Gastroesophageal sphincter (tissue), 4 donors: ENCODE measurements around the gene FSTL1. TPM values are rescaled to one million over a fixed set of nuclear protein-coding genes. Genes with fewer than 3 reads are reported as not detected.
A peak's percentile ranks its signal among the peaks of the same experiment; 100 is the strongest.

Experiments
- ATAC-seq: fragments of 150-250 bp; one replicate; pipeline ENCODE4 v1.9.1; 2016; ENCODE audit warnings: mild to moderate bottlenecking, moderate library complexity
- H3K27ac ChIP-seq, 4 donors: fragments of 200-600 bp; sonication (generic) in 3 of 4; 1 replicate in 3 of 4; 2 replicates in 1 of 4; pipeline ENCODE4 v1.5.1; 2016 to 2019
- H3K27me3 ChIP-seq: fragments of 200-600 bp; sonication (generic); one replicate; pipeline ENCODE4 v1.5.1; 2019
- H3K36me3 ChIP-seq, 2 donors: fragments of 200-600 bp; sonication (generic); one replicate each; pipeline ENCODE4 v1.5.1; 2019; ENCODE audit warnings: control low read depth in 1 of 2
- H3K4me1 ChIP-seq, 3 donors: fragments of 200-600 bp; sonication (generic); 1 replicate in 2 of 3; 2 replicates in 1 of 3; pipeline ENCODE4 v1.5.1; 2016 to 2019; ENCODE audit warnings: control low read depth in 2 of 3
- H3K4me3 ChIP-seq, 2 donors: fragments of 200-600 bp; sonication (generic); one replicate each; pipeline ENCODE4 v1.5.1; 2019; ENCODE audit warnings: mild to moderate bottlenecking in 1 of 2, moderate library complexity in 1 of 2
- H3K9me3 ChIP-seq, 3 donors: fragments of 200-600 bp; sonication (generic); one replicate each; pipeline ENCODE4 v1.5.1; 2017 to 2019; ENCODE audit warnings: control low read depth in 2 of 3
- EP300 ChIP-seq: sonication (generic); formaldehyde crosslinking; IDR thresholded peaks from one replicate; pipeline ENCODE4 v1.6.1; 2017; ENCODE audit warnings: antibody characterized with exemption, mild to moderate bottlenecking
- POLR2A ChIP-seq, 2 donors: fragments of 450-650 bp; IDR thresholded peaks; one replicate each; pipeline ENCODE4 v1.6.1; 2017; ENCODE audit warnings: antibody characterized with exemption in 2 of 2, mild to moderate bottlenecking in 2 of 2, moderate library complexity in 1 of 2
- POLR2AphosphoS5 ChIP-seq: sonication (generic); formaldehyde crosslinking; IDR thresholded peaks from one replicate; pipeline ENCODE4 v1.6.1; 2017; ENCODE audit warnings: antibody characterized with exemption
- WGBS, 2 donors: methylation state at CpG; one replicate each; pipeline ENCODE4 v1.1.5; 2018; ENCODE audit warnings: low coverage in 1 of 2; 5-methylcytosine and 5-hydroxymethylcytosine counted together
- total RNA-seq, 4 donors: library from RNA; depleted of rRNA; stranded (reverse); fragments of >200 nt; gene quantifications; one replicate each; pipeline ENCODE4 v1.1.0, GENCODE V29; 2016
- TF ChIP-seq, protein P1 (sequence below), 4 experiments: fragments of 200-600 bp in 2 of 4; fragments of 450-650 bp in 2 of 4; sonication (generic) in 1 of 4; IDR thresholded peaks; one replicate each; pipeline ENCODE4 v1.5.1; 2017 to 2019; ENCODE audit warnings: antibody characterized with exemption in 4 of 4, mild to moderate bottlenecking in 2 of 4, moderate library complexity in 2 of 4

The FSTL1 gene
- total RNA-seq, 4 donors from 2014 or later = 343 to 1,189 (median 766) TPM

DNA sequence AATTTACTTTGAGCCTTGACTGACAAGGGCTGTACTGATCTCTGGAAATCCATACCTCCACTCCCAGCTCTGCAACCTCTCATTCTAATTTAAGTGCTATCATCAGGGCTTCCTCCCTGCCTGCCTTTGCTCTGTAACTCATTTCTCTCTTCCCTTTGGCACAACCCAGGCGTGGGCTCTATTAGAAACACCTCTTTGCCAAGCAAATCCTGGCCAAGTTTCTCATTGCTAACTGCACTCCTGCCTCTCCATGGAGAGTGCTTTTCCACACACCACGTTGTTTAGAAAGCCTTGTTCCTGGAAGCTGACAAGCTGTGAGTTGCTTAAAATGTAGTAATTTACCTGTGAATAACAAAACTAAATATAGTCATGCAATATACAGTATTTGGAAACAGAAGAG lies 20.1 kb upstream of the FSTL1 start:
- WGBS, 2 donors = 22 to 24% methylated on average over 2 of the region's 2 CpGs
- TF ChIP-seq POLR2AphosphoS5 = peak; percentile 85
- TF ChIP-seq EP300 = no peak
- TF ChIP-seq, protein P1, sequence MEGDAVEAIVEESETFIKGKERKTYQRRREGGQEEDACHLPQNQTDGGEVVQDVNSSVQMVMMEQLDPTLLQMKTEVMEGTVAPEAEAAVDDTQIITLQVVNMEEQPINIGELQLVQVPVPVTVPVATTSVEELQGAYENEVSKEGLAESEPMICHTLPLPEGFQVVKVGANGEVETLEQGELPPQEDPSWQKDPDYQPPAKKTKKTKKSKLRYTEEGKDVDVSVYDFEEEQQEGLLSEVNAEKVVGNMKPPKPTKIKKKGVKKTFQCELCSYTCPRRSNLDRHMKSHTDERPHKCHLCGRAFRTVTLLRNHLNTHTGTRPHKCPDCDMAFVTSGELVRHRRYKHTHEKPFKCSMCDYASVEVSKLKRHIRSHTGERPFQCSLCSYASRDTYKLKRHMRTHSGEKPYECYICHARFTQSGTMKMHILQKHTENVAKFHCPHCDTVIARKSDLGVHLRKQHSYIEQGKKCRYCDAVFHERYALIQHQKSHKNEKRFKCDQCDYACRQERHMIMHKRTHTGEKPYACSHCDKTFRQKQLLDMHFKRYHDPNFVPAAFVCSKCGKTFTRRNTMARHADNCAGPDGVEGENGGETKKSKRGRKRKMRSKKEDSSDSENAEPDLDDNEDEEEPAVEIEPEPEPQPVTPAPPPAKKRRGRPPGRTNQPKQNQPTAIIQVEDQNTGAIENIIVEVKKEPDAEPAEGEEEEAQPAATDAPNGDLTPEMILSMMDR (IDR thresholded peaks at IDR 0.05) = no peak
- TF ChIP-seq POLR2A (IDR thresholded peaks at IDR 0.05) = no peak
- peak; percentile 65 for ATAC-seq
- Histone ChIP-seq H3K27me3 (no peaks in the 10 kb centered on the region), H3K4me3 (no peak overlapping the region), H3K27ac (peak overlapping the region; percentile 7 to 71 (median 69)), H3K36me3 (no peaks in the 10 kb centered on the region), H3K9me3 (no peaks in the 10 kb centered on the region), H3K4me1 (peaks cover 6 to 24% (median 8%) of the 10 kb centered on the region in 3 donors)

- Histone ChIP-seq H3K36me3 (no peaks in the 10 kb centered on the region), H3K4me3 (no peak overlapping the region), H3K9me3 (no peaks in the 10 kb centered on the region), H3K27me3 (no peaks in the 10 kb centered on the region), H3K27ac (peak overlapping the region; percentile 42 to 71 (median 69)), H3K4me1 (peaks cover 6 to 24% (median 8%) of the 10 kb centered on the region in 3 donors)
- no peak for ATAC-seq
- 0 to 54% methylated on average over 1 to 4 of the region's 4 CpGs for WGBS, 2 donors
- TF ChIP-seq POLR2A (IDR thresholded peaks at IDR 0.05) (no peak), POLR2AphosphoS5 (no peak), EP300 (no peak)
- TF ChIP-seq, protein P1 (IDR thresholded peaks at IDR 0.05) = no peak
These were observed 19.1 kb upstream of the FSTL1 start for GRCh38 chr3:120469882-120470301.

- Histone ChIP-seq H3K4me3 (no peak overlapping the region), H3K27ac (peak overlapping the region in 3 of 4 donors; percentile 42 to 71 (median 68)), H3K27me3 (no peaks in the 10 kb centered on the region), H3K9me3 (no peaks in the 10 kb centered on the region), H3K4me1 (peaks cover 6 to 24% (median 8%) of the 10 kb centered on the region in 3 donors), H3K36me3 (no peaks in the 10 kb centered on the region)
- no peak for TF ChIP-seq POLR2AphosphoS5
- TF ChIP-seq, protein P1 (IDR thresholded peaks at IDR 0.05) = no peak
- no peak for TF ChIP-seq POLR2A (IDR thresholded peaks at IDR 0.05)
- TF ChIP-seq EP300 = no peak
- WGBS, 2 donors = 83 to 88% methylated on average over 1 to 3 of the region's 3 CpGs
- ATAC-seq = no peak
These were observed 18.6 kb upstream of the FSTL1 start for GRCh38 chr3:120469440-120469839.

DNA sequence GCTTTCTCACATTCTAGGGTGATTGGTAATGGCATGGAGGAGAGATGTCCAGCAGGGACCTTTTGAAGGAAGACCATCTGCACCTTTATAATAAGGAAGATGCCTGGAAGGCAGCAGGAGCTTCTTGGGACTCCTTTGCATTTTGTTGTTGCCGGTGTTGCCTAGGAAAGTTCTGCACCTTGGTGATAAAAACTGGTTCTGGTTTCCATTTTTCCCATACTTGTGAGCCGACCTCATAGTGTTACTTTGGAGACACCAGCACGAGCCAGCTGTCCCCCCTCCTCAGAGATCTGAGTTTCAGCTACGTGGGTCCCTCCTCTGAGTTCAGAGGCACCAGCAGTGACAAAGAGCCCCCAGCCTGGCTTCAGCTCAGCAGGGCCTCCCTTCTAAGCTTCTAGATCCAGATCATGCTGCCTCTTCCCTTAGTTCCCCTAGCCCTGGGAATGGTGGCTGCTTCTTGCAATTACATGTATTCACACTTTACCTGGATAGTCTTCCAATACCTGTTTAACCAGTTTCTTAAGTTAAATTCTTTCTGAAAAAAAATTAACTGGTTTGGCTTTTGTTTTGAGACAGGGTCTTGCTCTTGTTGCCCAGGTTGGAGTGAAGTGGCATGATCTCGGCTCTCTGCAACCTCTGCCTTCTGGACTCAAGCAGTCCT lies 18.0 kb upstream of the FSTL1 start:
- no peak for ATAC-seq
- Histone ChIP-seq H3K27me3 (no peaks in the 10 kb centered on the region), H3K36me3 (no peaks in the 10 kb centered on the region), H3K4me3 (no peak overlapping the region), H3K4me1 (peaks cover 6 to 24% (median 8%) of the 10 kb centered on the region in 3 donors), H3K27ac (no peak overlapping the region), H3K9me3 (no peaks in the 10 kb centered on the region)
- no peak for TF ChIP-seq EP300
- TF ChIP-seq POLR2AphosphoS5 = no peak
- TF ChIP-seq POLR2A (IDR thresholded peaks at IDR 0.05) = no peak
- TF ChIP-seq, protein P1 (IDR thresholded peaks at IDR 0.05) = no peak
- WGBS, 2 donors = 67 to 78% methylated on average over 3 to 5 of the region's 5 CpGs

- WGBS, 2 donors = 68 to 89% methylated on average over 2 to 3 of the region's 4 CpGs
- no peak overlapping the region for H3K4me3 ChIP-seq
- TF ChIP-seq, protein P1 (IDR thresholded peaks at IDR 0.05) = no peak
- TF ChIP-seq POLR2AphosphoS5 (no peak), POLR2A (IDR thresholded peaks at IDR 0.05) (no peak), EP300 (no peak)
These were observed 11.7 kb upstream of the FSTL1 start for GRCh38 chr3:120462409-120462959.

More at GRCh38 chr3:120462409-120462959, 11.7 kb upstream of the FSTL1 start:
- no peak for ATAC-seq
- H3K4me1 ChIP-seq = peaks cover 0 to 27% (median 0%) of the 10 kb centered on the region in 3 donors
- H3K36me3 ChIP-seq = no peaks in the 10 kb centered on the region
- no peaks in the 10 kb centered on the region for H3K27me3 ChIP-seq
- H3K9me3 ChIP-seq = no peaks in the 10 kb centered on the region
- H3K27ac ChIP-seq = no peak overlapping the region
